CD14-positive monocyte (primary cell): Measurements from ENCODE around the gene POU6F2. TPM values are rescaled to one million over a fixed set of nuclear protein-coding genes. Genes with fewer than 3 reads are reported as not detected.

Source experiments
- DNase-seq, 3 donors: peaks; one replicate each; pipeline ENCODE4 v3.0.0-alpha.2; 2011 to 2022
- H2AFZ ChIP-seq: 2 replicates; pipeline ENCODE4 v1.6.0; 2012; ENCODE audit warnings: mild to moderate bottlenecking, low read depth, low read length, inconsistent platforms; ENCODE audit not compliant: insufficient read depth, poor library complexity, severe bottlenecking
- H3K27ac ChIP-seq, 2 donors: 1 replicate in 1 of 2; 2 replicates in 1 of 2; pipeline ENCODE4 v1.5.1; 2012 to 2013; ENCODE audit warnings: low read length in 2 of 2, control low read depth in 1 of 2, inconsistent platforms in 1 of 2, low read depth in 1 of 2, mild to moderate bottlenecking in 1 of 2
- H3K27me3 ChIP-seq, 2 donors: one replicate each; pipeline versions ENCODE4 v1.6.0 to v1.6.1; 2011 to 2013; ENCODE audit warnings: low read length in 2 of 2; ENCODE audit not compliant: control insufficient read depth in 2 of 2, insufficient read depth in 2 of 2
- H3K36me3 ChIP-seq, 2 donors: replicated peaks in 1 of 2; 1 replicate in 1 of 2; 2 replicates in 1 of 2; pipeline versions ENCODE4 v1.5.1 to v1.6.1; 2012 to 2013; ENCODE audit warnings: low read length in 2 of 2, control low read depth in 1 of 2, inconsistent platforms in 1 of 2, mild to moderate bottlenecking in 1 of 2; ENCODE audit not compliant: insufficient read depth in 2 of 2, control insufficient read depth in 1 of 2
- H3K4me1 ChIP-seq, 2 donors: 1 replicate in 1 of 2; 2 replicates in 1 of 2; pipeline versions ENCODE4 v1.5.1 to v1.6.1; 2012 to 2013; ENCODE audit warnings: low read length in 2 of 2, control low read depth in 1 of 2, inconsistent platforms in 1 of 2, mild to moderate bottlenecking in 1 of 2, moderate library complexity in 1 of 2; ENCODE audit not compliant: insufficient read depth in 2 of 2, control insufficient read depth in 1 of 2
- H3K4me2 ChIP-seq: replicated peaks from 2 replicates; pipeline ENCODE3; 2012; ENCODE audit warnings: low read length, moderate library complexity, mild to moderate bottlenecking; ENCODE audit not compliant: poor library complexity, severe bottlenecking; ENCODE audit errors: extremely low read depth
- H3K4me3 ChIP-seq, 3 experiments: fragments of 200-600 bp in 1 of 3; sonication (generic) in 1 of 3; replicated peaks in 1 of 3; 1 replicate in 2 of 3; 2 replicates in 1 of 3; pipeline ENCODE4 v1.5.1; 2011 to 2013; ENCODE audit warnings: low read length in 3 of 3, mild to moderate bottlenecking in 3 of 3, control low read depth in 2 of 3, low read depth in 2 of 3, inconsistent platforms in 1 of 3, moderate library complexity in 1 of 3
- H3K79me2 ChIP-seq: 2 replicates; pipeline ENCODE4 v1.6.0; 2012; ENCODE audit warnings: mild to moderate bottlenecking, control low read depth, inconsistent platforms, low read length, moderate library complexity; ENCODE audit not compliant: insufficient read depth
- H3K9ac ChIP-seq: 2 replicates; pipeline ENCODE4 v1.6.0; 2017; ENCODE audit warnings: low read length, mild to moderate bottlenecking; ENCODE audit not compliant: insufficient read depth, poor library complexity, severe bottlenecking
- H3K9me3 ChIP-seq, 2 donors: replicated peaks in 1 of 2; 1 replicate in 1 of 2; 2 replicates in 1 of 2; pipeline versions ENCODE4 v1.5.1 to v1.6.1; 2012 to 2013; ENCODE audit warnings: low read length in 2 of 2, control low read depth in 1 of 2; ENCODE audit not compliant: control insufficient read depth in 1 of 2, insufficient read depth in 1 of 2
- H4K20me1 ChIP-seq: 2 replicates; pipeline ENCODE4 v1.6.0; 2012; ENCODE audit warnings: mild to moderate bottlenecking, low read length, control low read depth, moderate library complexity; ENCODE audit not compliant: insufficient read depth
- H3K27ac Mint-ChIP-seq, 7 donors: one replicate each; pipeline ENCODE4 v1.8.0; 2020; ENCODE audit warnings: mild to moderate bottlenecking in 7 of 7, mixed read lengths in 7 of 7, moderate library complexity in 6 of 7, inconsistent platforms in 2 of 7
- H3K27me3 Mint-ChIP-seq, 3 donors: one replicate each; pipeline ENCODE4 v1.8.0; 2021 to 2022; ENCODE audit warnings: low read depth in 3 of 3, mild to moderate bottlenecking in 3 of 3, mixed read lengths in 3 of 3, moderate library complexity in 3 of 3, inconsistent platforms in 1 of 3
- H3K36me3 Mint-ChIP-seq, 2 donors: one replicate each; pipeline ENCODE4 v1.8.0; 2020; ENCODE audit warnings: mixed read lengths in 2 of 2, inconsistent platforms in 1 of 2, mild to moderate bottlenecking in 1 of 2
- H3K4me1 Mint-ChIP-seq: one replicate; pipeline ENCODE4 v1.8.0; 2020; ENCODE audit warnings: mild to moderate bottlenecking, mixed read lengths
- H3K4me3 Mint-ChIP-seq, 2 donors: one replicate each; pipeline ENCODE4 v1.8.0; 2020; ENCODE audit warnings: mild to moderate bottlenecking in 2 of 2, mixed read lengths in 2 of 2, moderate library complexity in 1 of 2
- H3K9me3 Mint-ChIP-seq, 7 donors: one replicate each; pipeline ENCODE4 v1.8.0; 2020 to 2022; ENCODE audit warnings: mixed read lengths in 7 of 7, mild to moderate bottlenecking in 6 of 7, moderate library complexity in 6 of 7, inconsistent platforms in 2 of 7
- WGBS: methylation state at CpG from one replicate; pipeline ENCODE4 v1.1.5; 2013; ENCODE audit warnings: missing lambda C conversion rate; ENCODE audit not compliant: insufficient coverage; 5-methylcytosine and 5-hydroxymethylcytosine counted together
- intact Hi-C, 2 donors: fragments of 100-400 bp; cut with micrococcal nuclease; formaldehyde crosslinking; loops; one replicate each; pipeline versions ENCODE4 v1.15.0 to v1.15.1; 2023
- polyA plus RNA-seq, 3 donors: library from polyadenylated mRNA; depleted of rRNA in 1 of 3; unstranded in 2 of 3; stranded (reverse) in 1 of 3; fragments of 300-500 nt in 2 of 3; fragments of >200 nt in 1 of 3; fragmentation: Illumina TruSeq in 2 of 3; gene quantifications; 1 replicate in 2 of 3; 2 replicates in 1 of 3; pipeline ENCODE4 v1.2.3, GENCODE V29; 2012 to 2021
- TF ChIP-seq, protein P1 (sequence below): fragments of 200-600 bp; IDR thresholded peaks from one replicate; pipeline ENCODE4 v1.8.0; 2022; ENCODE audit warnings: antibody characterized with exemption, mild to moderate bottlenecking

The POU6F2 gene
- polyA plus RNA-seq, 3 donors = not detected

DNA sequence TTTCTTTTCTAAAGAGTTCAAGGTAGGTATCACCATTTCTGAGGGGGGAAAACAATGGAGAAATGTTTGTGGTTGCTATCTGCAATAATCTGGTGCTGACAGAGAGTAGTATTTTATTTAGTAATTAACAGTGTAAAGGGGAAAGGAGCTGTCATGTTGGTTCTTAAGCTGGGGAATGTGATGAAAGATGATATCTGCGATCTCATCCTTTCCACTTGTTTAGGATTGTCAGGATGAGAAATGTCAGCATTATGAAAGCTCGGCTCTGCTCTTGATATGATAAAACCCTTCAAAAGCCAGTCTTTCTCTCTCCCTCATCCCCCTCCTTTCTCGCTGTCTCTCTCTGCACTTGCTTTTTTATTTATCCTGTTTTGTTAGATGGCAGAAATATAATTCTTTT is 106.1 kb downstream of the POU6F2 start:
- no peaks in the 10 kb centered on the region for H4K20me1 ChIP-seq
- H3K79me2 ChIP-seq = no peaks in the 10 kb centered on the region
- H2AFZ ChIP-seq = no peak overlapping the region
- Mint-ChIP-seq H3K4me1 (peaks cover 3% of the 10 kb centered on the region), H3K27me3 (peaks cover 16 to 17% (median 16%) of the 10 kb centered on the region in 3 donors), H3K36me3 (no peaks in the 10 kb centered on the region), H3K9me3 (peaks cover 0 to 3% (median 0%) of the 10 kb centered on the region in 7 donors), H3K4me3 (no peak overlapping the region), H3K27ac (no peak overlapping the region)
- H3K4me3 ChIP-seq = no peak overlapping the region
- peaks cover 7 to 12% of the 10 kb centered on the region in 2 donors for H3K27me3 ChIP-seq
- WGBS = no CpG with 5 or more reads among the region's 3 CpGs
- H3K36me3 ChIP-seq = no peaks in the 10 kb centered on the region
- H3K4me1 ChIP-seq = no peaks in the 10 kb centered on the region
- no peak overlapping the region for H3K4me2 ChIP-seq
- TF ChIP-seq, protein P1, sequence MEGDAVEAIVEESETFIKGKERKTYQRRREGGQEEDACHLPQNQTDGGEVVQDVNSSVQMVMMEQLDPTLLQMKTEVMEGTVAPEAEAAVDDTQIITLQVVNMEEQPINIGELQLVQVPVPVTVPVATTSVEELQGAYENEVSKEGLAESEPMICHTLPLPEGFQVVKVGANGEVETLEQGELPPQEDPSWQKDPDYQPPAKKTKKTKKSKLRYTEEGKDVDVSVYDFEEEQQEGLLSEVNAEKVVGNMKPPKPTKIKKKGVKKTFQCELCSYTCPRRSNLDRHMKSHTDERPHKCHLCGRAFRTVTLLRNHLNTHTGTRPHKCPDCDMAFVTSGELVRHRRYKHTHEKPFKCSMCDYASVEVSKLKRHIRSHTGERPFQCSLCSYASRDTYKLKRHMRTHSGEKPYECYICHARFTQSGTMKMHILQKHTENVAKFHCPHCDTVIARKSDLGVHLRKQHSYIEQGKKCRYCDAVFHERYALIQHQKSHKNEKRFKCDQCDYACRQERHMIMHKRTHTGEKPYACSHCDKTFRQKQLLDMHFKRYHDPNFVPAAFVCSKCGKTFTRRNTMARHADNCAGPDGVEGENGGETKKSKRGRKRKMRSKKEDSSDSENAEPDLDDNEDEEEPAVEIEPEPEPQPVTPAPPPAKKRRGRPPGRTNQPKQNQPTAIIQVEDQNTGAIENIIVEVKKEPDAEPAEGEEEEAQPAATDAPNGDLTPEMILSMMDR = no peak
- no peaks in the 10 kb centered on the region for H3K9me3 ChIP-seq
- no peak for DNase-seq
- intact Hi-C loops = no loop called here
- H3K9ac ChIP-seq = no peak overlapping the region
- H3K27ac ChIP-seq = no peak overlapping the region

DNA sequence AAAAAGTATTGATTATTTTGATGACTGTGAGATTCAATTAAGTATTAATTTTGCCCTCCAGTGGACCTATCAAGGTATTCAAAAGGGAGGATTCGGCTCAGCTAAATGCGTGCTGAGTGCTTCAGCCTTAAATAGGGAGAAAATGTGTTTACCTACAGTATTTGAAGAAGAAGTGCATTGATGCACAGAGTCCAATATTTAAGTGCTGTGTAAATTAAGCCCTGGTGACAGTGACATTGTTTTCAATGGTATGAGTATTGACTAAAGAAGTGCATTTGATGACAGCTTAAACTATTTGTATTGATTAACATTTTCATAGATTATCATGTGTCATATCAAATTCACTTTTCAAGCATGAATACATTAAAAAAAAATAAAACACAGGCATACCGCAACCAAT is 106.6 kb downstream of the POU6F2 start:
- 100% methylated on average over 3 of the region's 3 CpGs for WGBS
- H3K9me3 ChIP-seq = no peaks in the 10 kb centered on the region
- H3K27me3 ChIP-seq = peaks cover 7 to 12% of the 10 kb centered on the region in 2 donors
- no peak overlapping the region for H3K27ac ChIP-seq
- DNase-seq = no peak
- no peak overlapping the region for H3K27ac Mint-ChIP-seq
- no peak overlapping the region for H3K4me3 Mint-ChIP-seq
- H2AFZ ChIP-seq = no peak overlapping the region
- no peaks in the 10 kb centered on the region for H3K36me3 Mint-ChIP-seq
- H3K27me3 Mint-ChIP-seq = peaks cover 16 to 17% (median 16%) of the 10 kb centered on the region in 3 donors
- intact Hi-C loops = no loop called here
- H3K4me1 Mint-ChIP-seq = peaks cover 3% of the 10 kb centered on the region
- H3K4me3 ChIP-seq = no peak overlapping the region
- no peaks in the 10 kb centered on the region for H4K20me1 ChIP-seq
- TF ChIP-seq, protein P1 = no peak
- H3K4me1 ChIP-seq = no peaks in the 10 kb centered on the region
- H3K9me3 Mint-ChIP-seq = peaks cover 0 to 3% (median 0%) of the 10 kb centered on the region in 7 donors
- H3K79me2 ChIP-seq = no peaks in the 10 kb centered on the region
- H3K36me3 ChIP-seq = no peaks in the 10 kb centered on the region
- H3K4me2 ChIP-seq = no peak overlapping the region
- H3K9ac ChIP-seq = no peak overlapping the region
